Naive thymus-derived CD8-positive, alpha-beta T cell (primary cell): ENCODE measurements around the gene STK32C. TPM values are rescaled to one million over a fixed set of nuclear protein-coding genes. Genes with fewer than 3 reads are reported as not detected.
A peak's percentile ranks its signal among the peaks of the same experiment; 100 is the strongest.

Experiments used
- ATAC-seq, 2 donors: fragments of 150-1000 bp; cut with Tn5 transposase in 1 of 2; sonication (Bioruptor Pico), chemical (Tn5 transposase) in 1 of 2; 1 replicate in 1 of 2; 2 replicates in 1 of 2; pipeline ENCODE4 v1.10.0; 2021; ENCODE audit warnings: mild to moderate bottlenecking in 2 of 2, moderate library complexity in 2 of 2
- POLR2A ChIA-PET: fragments of 350-600 bp; sonication (Branson Sonifier 250); formaldehyde crosslinking; loops from one replicate; lab custom pipeline; 2021; ENCODE audit warnings: antibody characterized with exemption; lab: Charles Lee
- DNase-seq, 10 donors: peaks; one replicate each; pipeline versions ENCODE4 v3.0.0 to v3.0.0-alpha.2; 2020 to 2022
- H3K27ac Mint-ChIP-seq, 10 donors: one replicate each; pipeline ENCODE4 v1.8.0; 2020 to 2022; ENCODE audit warnings: mild to moderate bottlenecking in 10 of 10, mixed read lengths in 10 of 10, moderate library complexity in 4 of 10, inconsistent platforms in 1 of 10
- H3K27me3 Mint-ChIP-seq, 5 donors: one replicate each; pipeline ENCODE4 v1.8.0; 2021 to 2022; ENCODE audit warnings: mixed read lengths in 5 of 5
- H3K36me3 Mint-ChIP-seq, 3 donors: one replicate each; pipeline ENCODE4 v1.8.0; 2020 to 2022; ENCODE audit warnings: mixed read lengths in 3 of 3, mild to moderate bottlenecking in 2 of 3, inconsistent platforms in 1 of 3
- H3K4me1 Mint-ChIP-seq, 4 donors: one replicate each; pipeline ENCODE4 v1.8.0; 2021 to 2022; ENCODE audit warnings: mixed read lengths in 4 of 4
- H3K4me3 Mint-ChIP-seq, 10 donors: one replicate each; pipeline ENCODE4 v1.8.0; 2020 to 2022; ENCODE audit warnings: mild to moderate bottlenecking in 10 of 10, mixed read lengths in 10 of 10, moderate library complexity in 6 of 10, inconsistent platforms in 1 of 10
- H3K9me3 Mint-ChIP-seq, 9 donors: one replicate each; pipeline ENCODE4 v1.8.0; 2020 to 2022; ENCODE audit warnings: mixed read lengths in 9 of 9, mild to moderate bottlenecking in 3 of 9, inconsistent platforms in 1 of 9, moderate library complexity in 1 of 9
- polyA plus RNA-seq, 3 donors: library from polyadenylated mRNA; unstranded; fragments of 300-500 nt; fragmentation: Illumina TruSeq; gene quantifications; one replicate each; pipeline ENCODE4 v1.2.3, GENCODE V29; 2021
- total RNA-seq, 8 experiments: library from RNA in 2 of 8; stranded (reverse) in 2 of 8; gene quantifications; one replicate each; pipeline ENCODE4 v1.2.3 and lab custom pipeline; 2021 to 2026

STK32C gene
- total and polyA plus RNA-seq, 5 experiments from 2014 or later, result 5.5 to 11.2 (median 6.6) TPM

- H3K36me3 Mint-ChIP-seq, result peaks cover 0 to 2% (median 0%) of the 10 kb centered on the region in 3 donors
- H3K27me3 Mint-ChIP-seq, result peaks cover 0 to 2% (median 0%) of the 10 kb centered on the region in 5 donors
- no peak overlapping the region for H3K27ac Mint-ChIP-seq
- POLR2A ChIA-PET, result no interaction called here
- no peak overlapping the region for H3K4me3 Mint-ChIP-seq
- no peak for DNase-seq
- peaks cover 8 to 13% (median 11%) of the 10 kb centered on the region in 4 donors for H3K4me1 Mint-ChIP-seq
- no peaks in the 10 kb centered on the region for H3K9me3 Mint-ChIP-seq
- no peak for ATAC-seq
Observed at GRCh38 chr10:132294561-132295318, 13.0 kb downstream of the STK32C start.

GRCh38 chr10:132293813-132294520 is 13.8 kb downstream of the STK32C start:
- Mint-ChIP-seq H3K27me3 (peaks cover 0 to 2% (median 0%) of the 10 kb centered on the region in 5 donors), H3K9me3 (peaks cover 0 to 2% (median 0%) of the 10 kb centered on the region in 9 donors), H3K4me1 (peaks cover 8 to 13% (median 12%) of the 10 kb centered on the region in 4 donors), H3K36me3 (peaks cover 0 to 2% (median 0%) of the 10 kb centered on the region in 3 donors), H3K27ac (peak overlapping the region in 1 of 10 donors; percentile 11), H3K4me3 (no peak overlapping the region)
- no peak for ATAC-seq
- POLR2A ChIA-PET, result no interaction called here
- peak in 1 of 10 donors; percentile 52 for DNase-seq

GRCh38 chr10:132293201-132293812 is 14.4 kb downstream of the STK32C start:
- DNase-seq (no peak), ATAC-seq (no peak)
- Mint-ChIP-seq H3K4me3 (peak overlapping the region in 1 of 10 donors; percentile 14), H3K27ac (peak overlapping the region in 1 of 10 donors; percentile 11), H3K27me3 (peaks cover 0 to 2% (median 0%) of the 10 kb centered on the region in 5 donors), H3K9me3 (peaks cover 0 to 6% (median 0%) of the 10 kb centered on the region in 9 donors), H3K36me3 (peaks cover 0 to 2% (median 0%) of the 10 kb centered on the region in 3 donors), H3K4me1 (peaks cover 8 to 13% (median 12%) of the 10 kb centered on the region in 4 donors)
- POLR2A ChIA-PET, result no interaction called here

GRCh38 chr10:132292287-132293200 is 15.2 kb downstream of the STK32C start:
- no peak overlapping the region for H3K4me3 Mint-ChIP-seq
- ATAC-seq (no peak), DNase-seq (peak in 1 of 10 donors; percentile 55)
- H3K27ac Mint-ChIP-seq, result no peak overlapping the region
- H3K27me3 Mint-ChIP-seq, result peaks cover 0 to 2% (median 1%) of the 10 kb centered on the region in 5 donors
- peaks cover 0 to 2% (median 0%) of the 10 kb centered on the region in 3 donors for H3K36me3 Mint-ChIP-seq
- POLR2A ChIA-PET, result no interaction called here
- H3K4me1 Mint-ChIP-seq, result peaks cover 3 to 10% (median 9%) of the 10 kb centered on the region in 4 donors
- H3K9me3 Mint-ChIP-seq, result peaks cover 0 to 6% (median 0%) of the 10 kb centered on the region in 9 donors

GRCh38 chr10:132291826-132292225 is 15.9 kb downstream of the STK32C start:
- Mint-ChIP-seq H3K4me1 (peaks cover 0 to 7% (median 5%) of the 10 kb centered on the region in 4 donors), H3K27me3 (peaks cover 0 to 1% (median 0%) of the 10 kb centered on the region in 5 donors), H3K9me3 (peaks cover 0 to 6% (median 0%) of the 10 kb centered on the region in 9 donors), H3K36me3 (peaks cover 0 to 2% (median 0%) of the 10 kb centered on the region in 3 donors), H3K27ac (no peak overlapping the region), H3K4me3 (no peak overlapping the region)
- DNase-seq, result peak in 1 of 10 donors; percentile 42
- ATAC-seq, result no peak
- POLR2A ChIA-PET, result no interaction called here

GRCh38 chr10:132290631-132291030 is 17.1 kb downstream of the STK32C start:
- Mint-ChIP-seq H3K9me3 (peaks cover 0 to 6% (median 0%) of the 10 kb centered on the region in 9 donors), H3K4me3 (no peak overlapping the region), H3K27ac (no peak overlapping the region), H3K27me3 (peaks cover 0 to 1% (median 0%) of the 10 kb centered on the region in 5 donors), H3K4me1 (peaks cover 0 to 7% (median 2%) of the 10 kb centered on the region in 4 donors), H3K36me3 (no peaks in the 10 kb centered on the region)
- DNase-seq, result peak in 1 of 10 donors; percentile 26
- no peak for ATAC-seq
- POLR2A ChIA-PET, result no interaction called here

- no peak overlapping the region for H3K27ac Mint-ChIP-seq
- DNase-seq (peak in 1 of 10 donors; percentile 32), ATAC-seq (no peak)
- POLR2A ChIA-PET, result no interaction called here
- H3K27me3 Mint-ChIP-seq, result peaks cover 0 to 1% (median 0%) of the 10 kb centered on the region in 5 donors
- peaks cover 0 to 8% (median under 1%) of the 10 kb centered on the region in 4 donors for H3K4me1 Mint-ChIP-seq
- H3K4me3 Mint-ChIP-seq, result no peak overlapping the region
- peaks cover 0 to 6% (median 0%) of the 10 kb centered on the region in 9 donors for H3K9me3 Mint-ChIP-seq
- no peaks in the 10 kb centered on the region for H3K36me3 Mint-ChIP-seq
Observed at GRCh38 chr10:132289439-132289838, 18.3 kb downstream of the STK32C start.

- Mint-ChIP-seq H3K36me3 (no peaks in the 10 kb centered on the region), H3K9me3 (peaks cover 0 to 3% (median 0%) of the 10 kb centered on the region in 9 donors), H3K4me1 (peaks cover 0 to 19% (median 10%) of the 10 kb centered on the region in 4 donors), H3K4me3 (no peak overlapping the region), H3K27me3 (peaks cover 0 to 1% (median 0%) of the 10 kb centered on the region in 5 donors), H3K27ac (no peak overlapping the region)
- POLR2A ChIA-PET, result no interaction called here
- ATAC-seq (no peak), DNase-seq (peak in 1 of 10 donors; percentile 30)
Observed at GRCh38 chr10:132283604-132284382, 24.0 kb downstream of the STK32C start.

GRCh38 chr10:132282667-132283603 is 24.8 kb downstream of the STK32C start:
- POLR2A ChIA-PET, result no interaction called here
- peak overlapping the region in 1 of 10 donors; percentile 35 for H3K27ac Mint-ChIP-seq
- H3K9me3 Mint-ChIP-seq, result no peaks in the 10 kb centered on the region
- no peaks in the 10 kb centered on the region for H3K27me3 Mint-ChIP-seq
- H3K4me3 Mint-ChIP-seq, result no peak overlapping the region
- ATAC-seq, result no peak
- peaks cover 0 to 19% (median 11%) of the 10 kb centered on the region in 4 donors for H3K4me1 Mint-ChIP-seq
- DNase-seq, result peak in 1 of 10 donors; percentile 32
- no peaks in the 10 kb centered on the region for H3K36me3 Mint-ChIP-seq

GRCh38 chr10:132281915-132282666 is 25.7 kb downstream of the STK32C start:
- peak overlapping the region in 1 of 10 donors; percentile 35 for H3K27ac Mint-ChIP-seq
- POLR2A ChIA-PET, result no interaction called here
- H3K27me3 Mint-ChIP-seq, result no peaks in the 10 kb centered on the region
- peak in 1 of 10 donors; percentile 45 for DNase-seq
- no peak overlapping the region for H3K4me3 Mint-ChIP-seq
- no peak for ATAC-seq
- H3K4me1 Mint-ChIP-seq, result peaks cover 0 to 19% (median 13%) of the 10 kb centered on the region in 4 donors
- no peaks in the 10 kb centered on the region for H3K36me3 Mint-ChIP-seq
- no peaks in the 10 kb centered on the region for H3K9me3 Mint-ChIP-seq
